ENCODE measurements around the gene HABP4.

DNA sequence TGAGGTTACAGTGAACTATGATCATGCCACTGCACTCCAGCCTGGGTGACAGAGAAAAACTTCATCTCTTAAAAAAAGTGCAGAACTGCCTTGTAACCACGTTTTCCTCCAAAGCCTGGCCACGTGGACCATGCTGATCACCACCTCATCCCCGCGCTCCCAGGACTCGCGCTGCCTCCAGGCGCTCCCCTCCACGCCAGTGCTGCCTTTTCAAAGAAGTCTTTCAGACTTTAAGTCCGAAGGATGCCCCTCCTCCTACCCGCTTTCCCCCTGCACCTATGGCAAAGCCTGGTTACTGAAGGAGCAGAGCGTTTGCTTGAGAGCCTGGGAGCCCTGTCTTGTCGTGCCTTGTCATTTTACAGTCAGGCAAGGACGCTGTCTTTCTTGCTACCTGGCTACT is 43.8 kb downstream of the HABP4 start:
- TF ChIP-seq, protein P1, sequence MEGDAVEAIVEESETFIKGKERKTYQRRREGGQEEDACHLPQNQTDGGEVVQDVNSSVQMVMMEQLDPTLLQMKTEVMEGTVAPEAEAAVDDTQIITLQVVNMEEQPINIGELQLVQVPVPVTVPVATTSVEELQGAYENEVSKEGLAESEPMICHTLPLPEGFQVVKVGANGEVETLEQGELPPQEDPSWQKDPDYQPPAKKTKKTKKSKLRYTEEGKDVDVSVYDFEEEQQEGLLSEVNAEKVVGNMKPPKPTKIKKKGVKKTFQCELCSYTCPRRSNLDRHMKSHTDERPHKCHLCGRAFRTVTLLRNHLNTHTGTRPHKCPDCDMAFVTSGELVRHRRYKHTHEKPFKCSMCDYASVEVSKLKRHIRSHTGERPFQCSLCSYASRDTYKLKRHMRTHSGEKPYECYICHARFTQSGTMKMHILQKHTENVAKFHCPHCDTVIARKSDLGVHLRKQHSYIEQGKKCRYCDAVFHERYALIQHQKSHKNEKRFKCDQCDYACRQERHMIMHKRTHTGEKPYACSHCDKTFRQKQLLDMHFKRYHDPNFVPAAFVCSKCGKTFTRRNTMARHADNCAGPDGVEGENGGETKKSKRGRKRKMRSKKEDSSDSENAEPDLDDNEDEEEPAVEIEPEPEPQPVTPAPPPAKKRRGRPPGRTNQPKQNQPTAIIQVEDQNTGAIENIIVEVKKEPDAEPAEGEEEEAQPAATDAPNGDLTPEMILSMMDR (IDR thresholded peaks at IDR 0.05), result no peak
- no peak for TF ChIP-seq POLR2A (IDR thresholded peaks at IDR 0.05)
